Osteoblast (primary cell): Measurements from ENCODE around the gene ARHGAP10. TPM values are rescaled to one million over a fixed set of nuclear protein-coding genes. Genes with fewer than 3 reads are reported as not detected.

Experiments used
- DNase-seq: peaks from one replicate; pipeline ENCODE4 v3.0.0; 2011; ENCODE audit warnings: low spot score, mixed read lengths; ENCODE audit not compliant: insufficient read length; ENCODE audit errors: missing footprints
- H2AFZ ChIP-seq: 2 replicates; pipeline ENCODE4 v1.6.0; 2011; ENCODE audit warnings: mild to moderate bottlenecking, low read length
- H3K27ac ChIP-seq: 2 replicates; pipeline ENCODE4 v1.5.1; 2011; ENCODE audit warnings: mild to moderate bottlenecking, low read depth, low read length, moderate library complexity
- H3K27me3 ChIP-seq: 2 replicates; pipeline ENCODE4 v1.6.0; 2012; ENCODE audit warnings: mild to moderate bottlenecking, control low read depth, inconsistent platforms, low read length, moderate library complexity; ENCODE audit not compliant: insufficient read depth
- H3K36me3 ChIP-seq: 2 replicates; pipeline ENCODE4 v1.5.1; 2011; ENCODE audit warnings: mild to moderate bottlenecking, low read length, control low read depth, moderate library complexity; ENCODE audit not compliant: insufficient read depth
- H3K4me1 ChIP-seq: 2 replicates; pipeline ENCODE4 v1.5.1; 2011; ENCODE audit warnings: mild to moderate bottlenecking, low read length, control low read depth, moderate library complexity; ENCODE audit not compliant: insufficient read depth
- H3K4me2 ChIP-seq: 2 replicates; pipeline ENCODE4 v1.6.0; 2011; ENCODE audit warnings: mild to moderate bottlenecking, low read length; ENCODE audit not compliant: insufficient read depth
- H3K4me3 ChIP-seq: fragments of 200-600 bp; sonication (generic); 3 replicates; pipeline ENCODE4 v1.5.1; 2012; ENCODE audit warnings: mild to moderate bottlenecking, low read length, inconsistent platforms; ENCODE audit not compliant: insufficient read depth
- H3K79me2 ChIP-seq: 2 replicates; pipeline ENCODE4 v1.6.0; 2012; ENCODE audit warnings: mild to moderate bottlenecking, low read length, control low read depth, inconsistent platforms; ENCODE audit not compliant: insufficient read depth
- H3K9me3 ChIP-seq: 2 replicates; pipeline ENCODE4 v1.5.1; 2011; ENCODE audit warnings: low read depth, low read length, control low read depth
- H4K20me1 ChIP-seq: 2 replicates; pipeline ENCODE4 v1.6.0; 2012; ENCODE audit warnings: mild to moderate bottlenecking, low read length, control low read depth; ENCODE audit not compliant: insufficient read depth
- total RNA-seq: library from RNA; depleted of rRNA; stranded (reverse); fragments of >200 nt; gene quantifications from 2 replicates; pipeline ENCODE4 v1.2.3, GENCODE V29; 2012
- TF ChIP-seq, protein P1 (sequence below): IDR thresholded peaks from 2 replicates; pipeline ENCODE4 v1.5.1; 2011; ENCODE audit warnings: mild to moderate bottlenecking, low read depth, low read length, moderate library complexity; ENCODE audit errors: extremely low read depth

Gene ARHGAP10
- total RNA-seq, 1 donor: 31.5 TPM

- Histone ChIP-seq H3K4me2 (no peak overlapping the region), H3K4me1 (peaks cover 3% of the 10 kb centered on the region), H3K27me3 (no peaks in the 10 kb centered on the region), H3K27ac (no peak overlapping the region), H3K79me2 (no peaks in the 10 kb centered on the region), H3K36me3 (no peaks in the 10 kb centered on the region), H4K20me1 (no peaks in the 10 kb centered on the region), H3K9me3 (no peaks in the 10 kb centered on the region), H2AFZ (no peak overlapping the region), H3K4me3 (no peak overlapping the region)
- TF ChIP-seq, protein P1, sequence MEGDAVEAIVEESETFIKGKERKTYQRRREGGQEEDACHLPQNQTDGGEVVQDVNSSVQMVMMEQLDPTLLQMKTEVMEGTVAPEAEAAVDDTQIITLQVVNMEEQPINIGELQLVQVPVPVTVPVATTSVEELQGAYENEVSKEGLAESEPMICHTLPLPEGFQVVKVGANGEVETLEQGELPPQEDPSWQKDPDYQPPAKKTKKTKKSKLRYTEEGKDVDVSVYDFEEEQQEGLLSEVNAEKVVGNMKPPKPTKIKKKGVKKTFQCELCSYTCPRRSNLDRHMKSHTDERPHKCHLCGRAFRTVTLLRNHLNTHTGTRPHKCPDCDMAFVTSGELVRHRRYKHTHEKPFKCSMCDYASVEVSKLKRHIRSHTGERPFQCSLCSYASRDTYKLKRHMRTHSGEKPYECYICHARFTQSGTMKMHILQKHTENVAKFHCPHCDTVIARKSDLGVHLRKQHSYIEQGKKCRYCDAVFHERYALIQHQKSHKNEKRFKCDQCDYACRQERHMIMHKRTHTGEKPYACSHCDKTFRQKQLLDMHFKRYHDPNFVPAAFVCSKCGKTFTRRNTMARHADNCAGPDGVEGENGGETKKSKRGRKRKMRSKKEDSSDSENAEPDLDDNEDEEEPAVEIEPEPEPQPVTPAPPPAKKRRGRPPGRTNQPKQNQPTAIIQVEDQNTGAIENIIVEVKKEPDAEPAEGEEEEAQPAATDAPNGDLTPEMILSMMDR: no peak
- no peak for DNase-seq
Observed at GRCh38 chr4:148114436-148114835, 382.5 kb downstream of the ARHGAP10 start.

DNA sequence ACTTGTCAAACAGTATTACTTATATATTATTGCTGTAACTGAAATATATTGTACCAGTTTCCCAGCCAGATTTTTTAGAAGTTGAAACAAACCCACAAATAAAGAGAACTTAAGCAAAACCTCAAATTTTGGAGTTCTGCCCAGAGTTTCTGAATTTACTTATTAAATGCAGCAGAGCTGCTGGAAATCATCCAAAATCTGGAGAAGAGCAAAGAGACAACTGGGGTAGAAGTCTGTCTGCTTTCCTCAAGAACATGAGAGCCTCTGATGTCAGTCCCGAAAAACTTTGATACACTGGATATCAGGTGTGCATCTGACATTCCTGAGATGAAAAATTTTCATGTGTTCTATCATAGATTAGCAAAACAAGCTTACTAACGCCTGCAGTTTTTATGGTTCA is 384.4 kb downstream of the ARHGAP10 start:
- Histone ChIP-seq H3K79me2 (no peaks in the 10 kb centered on the region), H4K20me1 (no peaks in the 10 kb centered on the region), H3K4me2 (no peak overlapping the region), H3K9me3 (no peaks in the 10 kb centered on the region), H3K4me3 (no peak overlapping the region), H2AFZ (no peak overlapping the region), H3K27me3 (no peaks in the 10 kb centered on the region), H3K4me1 (peaks cover 3% of the 10 kb centered on the region), H3K27ac (no peak overlapping the region), H3K36me3 (no peaks in the 10 kb centered on the region)
- no peak for DNase-seq
- TF ChIP-seq, protein P1: no peak

- Histone ChIP-seq H3K4me1 (peaks cover 2% of the 10 kb centered on the region), H3K36me3 (no peaks in the 10 kb centered on the region), H4K20me1 (no peaks in the 10 kb centered on the region), H3K27ac (no peak overlapping the region), H3K4me2 (no peak overlapping the region), H3K79me2 (no peaks in the 10 kb centered on the region), H2AFZ (no peak overlapping the region), H3K9me3 (no peaks in the 10 kb centered on the region), H3K4me3 (no peak overlapping the region), H3K27me3 (no peaks in the 10 kb centered on the region)
- no peak for DNase-seq
- TF ChIP-seq, protein P1: no peak
Observed at GRCh38 chr4:148116969-148117368, 385.1 kb downstream of the ARHGAP10 start.

GRCh38 chr4:148118179-148118578 is 386.3 kb downstream of the ARHGAP10 start:
- H3K27me3 ChIP-seq: no peaks in the 10 kb centered on the region
- no peak overlapping the region for H3K4me3 ChIP-seq
- no peak overlapping the region for H3K4me2 ChIP-seq
- no peak for DNase-seq
- TF ChIP-seq, protein P1: no peak
- no peak overlapping the region for H3K27ac ChIP-seq
- H3K9me3 ChIP-seq: no peaks in the 10 kb centered on the region
- no peaks in the 10 kb centered on the region for H3K4me1 ChIP-seq
- H3K79me2 ChIP-seq: no peaks in the 10 kb centered on the region
- no peaks in the 10 kb centered on the region for H4K20me1 ChIP-seq
- no peak overlapping the region for H2AFZ ChIP-seq
- H3K36me3 ChIP-seq: no peaks in the 10 kb centered on the region
